ENCODE data around the gene THOC5. TPM values are rescaled to one million over a fixed set of nuclear protein-coding genes. Genes with fewer than 3 reads are reported as not detected.
"Not testable (repeated sequence)": the region's sequence is repeated elsewhere in the genome, so short reads cannot be mapped to it uniquely, and the experiment has no call there.

Gene THOC5
- total RNA-seq, 1 donor from 2014 or later = 76.4 TPM

- DNase-seq (ENCODE audit: low spot score) = no peak
- Mint-ChIP-seq H3K4me1 (ENCODE audit: unreplicated experiment) (no peaks in the 10 kb centered on the region), H3K27ac (ENCODE audit: unreplicated experiment) (no peak overlapping the region), H3K36me3 (ENCODE audit: low read depth, unreplicated experiment) (peaks cover 34% of the 10 kb centered on the region), H3K4me3 (ENCODE audit: unreplicated experiment) (no peak overlapping the region), H3K27me3 (ENCODE audit: unreplicated experiment) (no peaks in the 10 kb centered on the region), H3K9me3 (ENCODE audit: unreplicated experiment) (peaks cover 6% of the 10 kb centered on the region)
- TF ChIP-seq CTCF (IDR thresholded peaks at IDR 0.05; ENCODE audit: unreplicated experiment) = no peak
Measured at GRCh38 chr22:29493636-29494035, 59.9 kb downstream of the THOC5 start.

GRCh38 chr22:29491012-29491411, 62.5 kb downstream of the THOC5 start:
- Mint-ChIP-seq H3K27ac (ENCODE audit: unreplicated experiment) (no peak overlapping the region), H3K9me3 (ENCODE audit: unreplicated experiment) (peaks cover 6% of the 10 kb centered on the region), H3K36me3 (ENCODE audit: low read depth, unreplicated experiment) (peaks cover 37% of the 10 kb centered on the region), H3K4me3 (ENCODE audit: unreplicated experiment) (no peak overlapping the region), H3K27me3 (ENCODE audit: unreplicated experiment) (no peaks in the 10 kb centered on the region), H3K4me1 (ENCODE audit: unreplicated experiment) (no peaks in the 10 kb centered on the region)
- DNase-seq (ENCODE audit: low spot score) = no peak
- TF ChIP-seq CTCF (IDR thresholded peaks at IDR 0.05; ENCODE audit: unreplicated experiment) = no peak

- Mint-ChIP-seq H3K4me3 (ENCODE audit: unreplicated experiment) (peak overlapping the region; percentile 0), H3K36me3 (ENCODE audit: low read depth, unreplicated experiment) (peaks cover 23% of the 10 kb centered on the region)
- not testable (repeated sequence) for H3K9me3 Mint-ChIP-seq (ENCODE audit: unreplicated experiment); H3K4me1 Mint-ChIP-seq (ENCODE audit: unreplicated experiment); DNase-seq (ENCODE audit: low spot score); H3K27ac Mint-ChIP-seq (ENCODE audit: unreplicated experiment); H3K27me3 Mint-ChIP-seq (ENCODE audit: unreplicated experiment)
Measured at GRCh38 chr22:29489127-29489780, 64.3 kb downstream of the THOC5 start.

- no peaks in the 10 kb centered on the region for H3K9me3 Mint-ChIP-seq (ENCODE audit: unreplicated experiment)
- H3K4me3 Mint-ChIP-seq (ENCODE audit: unreplicated experiment) = peak overlapping the region; percentile 53
- H3K36me3 Mint-ChIP-seq (ENCODE audit: low read depth, unreplicated experiment) = peaks cover 23% of the 10 kb centered on the region
- no peak for DNase-seq (ENCODE audit: low spot score)
- H3K27me3 Mint-ChIP-seq (ENCODE audit: unreplicated experiment) = no peaks in the 10 kb centered on the region
- no peak overlapping the region for H3K27ac Mint-ChIP-seq (ENCODE audit: unreplicated experiment)
- H3K4me1 Mint-ChIP-seq (ENCODE audit: unreplicated experiment) = no peaks in the 10 kb centered on the region
- TF ChIP-seq CTCF (IDR thresholded peaks at IDR 0.05; ENCODE audit: unreplicated experiment) = no peak
Measured at GRCh38 chr22:29487426-29487986, 66.1 kb downstream of the THOC5 start.

- H3K36me3 Mint-ChIP-seq (ENCODE audit: low read depth, unreplicated experiment) = peaks cover 30% of the 10 kb centered on the region
- no peak overlapping the region for H3K27ac Mint-ChIP-seq (ENCODE audit: unreplicated experiment)
- H3K27me3 Mint-ChIP-seq (ENCODE audit: unreplicated experiment) = peaks cover 11% of the 10 kb centered on the region
- DNase-seq (ENCODE audit: low spot score) = no peak
- peaks cover 11% of the 10 kb centered on the region for H3K4me1 Mint-ChIP-seq (ENCODE audit: unreplicated experiment)
- TF ChIP-seq CTCF (IDR thresholded peaks at IDR 0.05; ENCODE audit: unreplicated experiment) = no peak
- no peaks in the 10 kb centered on the region for H3K9me3 Mint-ChIP-seq (ENCODE audit: unreplicated experiment)
- peak overlapping the region; percentile 18 for H3K4me3 Mint-ChIP-seq (ENCODE audit: unreplicated experiment)
Measured at GRCh38 chr22:29485448-29485847, 68.1 kb downstream of the THOC5 start.
